ENCODE results near the gene LMAN1L.

LMAN1L gene

DNA sequence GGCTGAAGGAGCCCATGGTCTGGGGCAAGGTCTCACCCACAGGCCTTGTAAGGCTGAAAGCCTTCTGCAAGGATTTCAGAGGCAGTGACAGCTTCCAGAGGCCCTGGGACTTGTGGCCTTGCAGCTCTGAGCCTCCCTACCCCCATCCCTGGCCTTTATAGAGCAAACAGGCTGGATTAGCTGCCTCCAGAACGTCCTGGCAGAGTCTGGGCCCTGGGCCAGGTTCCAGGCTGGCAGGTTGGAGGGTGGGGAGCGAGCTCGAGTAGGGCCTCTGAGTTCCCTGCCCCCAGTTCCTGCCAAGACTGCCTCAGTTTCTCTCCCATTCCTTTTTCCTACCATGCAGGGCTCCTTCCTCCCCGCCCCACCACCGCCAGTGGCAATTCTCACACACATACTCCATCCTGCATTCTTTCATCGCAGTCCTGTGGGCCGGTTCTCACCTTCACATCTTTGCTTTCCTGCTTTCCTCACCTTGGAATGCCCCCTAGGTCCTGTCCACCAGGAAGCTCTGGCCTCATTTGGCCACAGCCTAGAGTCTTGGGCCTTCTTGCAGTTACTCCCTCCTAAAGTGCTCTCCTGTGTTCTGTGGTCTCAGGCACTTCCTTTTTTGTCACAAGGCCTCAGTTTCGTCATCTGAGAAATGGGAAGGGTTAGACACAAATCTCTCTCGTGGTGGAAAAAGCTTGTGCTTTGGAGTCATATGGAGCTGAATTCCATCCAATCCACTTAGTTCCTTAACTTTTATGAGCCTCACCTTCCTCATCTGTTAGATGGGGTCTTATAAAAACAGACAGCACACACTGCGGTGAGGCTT lies 2.7 kb downstream of the LMAN1L start:
- Mint-ChIP-seq H3K27me3 (peaks cover 2% of the 10 kb centered on the region), H3K4me1 (ENCODE audit: low read depth) (peaks cover 3% of the 10 kb centered on the region), H3K27ac (no peak overlapping the region), H3K4me3 (no peak overlapping the region), H3K36me3 (no peaks in the 10 kb centered on the region), H3K9me3 (ENCODE audit: low read depth) (no peaks in the 10 kb centered on the region)

DNA sequence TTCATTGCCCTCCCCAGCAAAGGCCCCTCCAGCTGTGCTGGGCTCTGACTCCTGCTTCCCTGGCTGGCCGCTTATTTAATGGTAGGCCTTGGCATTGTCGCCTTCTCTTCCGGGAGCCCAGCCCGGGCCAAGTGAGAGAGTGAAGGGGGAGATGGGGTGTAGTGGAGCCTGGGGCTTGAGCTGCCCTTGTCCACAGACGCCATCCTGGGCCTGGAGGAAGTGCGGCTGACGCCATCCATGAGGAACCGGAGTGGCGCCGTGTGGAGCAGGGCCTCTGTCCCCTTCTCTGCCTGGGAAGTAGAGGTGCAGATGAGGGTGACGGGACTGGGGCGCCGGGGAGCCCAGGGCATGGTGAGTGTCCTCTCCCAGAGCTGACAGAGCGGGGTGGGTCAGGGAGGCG lies 3.3 kb downstream of the LMAN1L start:
- no peak overlapping the region for H3K4me3 Mint-ChIP-seq
- no peak overlapping the region for H3K27ac Mint-ChIP-seq
- peaks cover 2% of the 10 kb centered on the region for H3K27me3 Mint-ChIP-seq
- H3K9me3 Mint-ChIP-seq (ENCODE audit: low read depth) = no peaks in the 10 kb centered on the region
- peaks cover 3% of the 10 kb centered on the region for H3K4me1 Mint-ChIP-seq (ENCODE audit: low read depth)
- H3K36me3 Mint-ChIP-seq = no peaks in the 10 kb centered on the region

DNA sequence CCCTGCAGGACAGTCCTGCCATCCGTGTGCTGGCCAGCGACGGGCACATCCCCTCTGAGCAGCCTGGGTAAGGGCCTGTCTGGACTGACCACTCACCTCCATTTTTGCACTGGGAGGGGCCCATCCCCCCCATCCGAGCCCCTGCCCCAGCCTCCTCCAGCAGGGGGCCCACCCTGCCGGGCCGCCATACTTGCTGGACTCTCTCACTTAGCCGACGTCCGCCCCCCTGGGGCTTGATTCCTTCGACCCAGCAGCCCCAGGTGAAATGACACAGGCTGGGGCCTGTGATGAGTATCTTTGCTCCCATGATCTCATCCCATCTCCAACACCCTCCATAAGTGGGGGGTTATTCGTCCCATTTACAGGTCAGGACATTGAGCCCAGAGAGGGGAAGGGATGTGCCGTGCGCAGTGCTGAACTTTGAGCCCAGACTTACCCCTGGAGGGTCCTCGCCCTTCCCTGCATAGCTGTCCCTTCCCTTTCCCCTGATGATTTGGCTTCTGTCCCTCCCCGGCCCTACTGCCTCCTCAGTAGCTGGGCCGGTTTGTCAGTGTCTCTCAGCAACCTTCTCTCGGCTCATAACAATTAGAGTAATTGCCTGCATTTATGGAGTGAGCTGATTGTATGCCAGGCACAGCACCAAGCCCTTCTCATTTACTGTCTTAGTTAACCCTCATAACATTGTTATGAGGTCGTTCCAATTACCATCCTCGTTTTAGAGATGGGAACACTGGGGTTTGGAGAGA lies 4.2 kb downstream of the LMAN1L start:
- Mint-ChIP-seq H3K27ac (no peak overlapping the region), H3K4me1 (ENCODE audit: low read depth) (peaks cover 3% of the 10 kb centered on the region), H3K27me3 (peaks cover 2% of the 10 kb centered on the region)

DNA sequence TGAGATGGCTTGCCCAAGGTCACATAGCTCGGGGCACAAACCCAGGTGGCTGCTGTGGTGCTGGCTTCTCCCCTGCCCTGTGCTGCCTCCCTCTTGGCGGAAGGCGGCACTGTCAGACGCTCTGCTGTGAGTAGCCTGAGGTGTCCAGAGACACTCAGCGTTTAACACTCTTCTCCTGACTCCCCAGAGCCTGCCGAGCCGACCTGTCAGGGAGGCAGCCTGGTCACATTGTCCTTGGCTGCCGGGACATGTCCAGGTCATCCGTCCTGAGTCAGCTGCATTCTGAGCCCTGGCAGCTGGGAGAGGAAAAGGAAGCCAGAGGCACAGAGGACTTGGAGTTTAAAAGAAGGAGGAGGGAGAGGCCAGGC lies 4.7 kb downstream of the LMAN1L start:
- peaks cover 2% of the 10 kb centered on the region for H3K27me3 Mint-ChIP-seq
- H3K27ac Mint-ChIP-seq = no peak overlapping the region
- peaks cover 3% of the 10 kb centered on the region for H3K4me1 Mint-ChIP-seq (ENCODE audit: low read depth)

More for the DNA sequence above, 4.2 kb downstream of the LMAN1L start:
- Mint-ChIP-seq H3K36me3 (no peaks in the 10 kb centered on the region), H3K9me3 (ENCODE audit: low read depth) (no peaks in the 10 kb centered on the region), H3K4me3 (no peak overlapping the region)

DNA sequence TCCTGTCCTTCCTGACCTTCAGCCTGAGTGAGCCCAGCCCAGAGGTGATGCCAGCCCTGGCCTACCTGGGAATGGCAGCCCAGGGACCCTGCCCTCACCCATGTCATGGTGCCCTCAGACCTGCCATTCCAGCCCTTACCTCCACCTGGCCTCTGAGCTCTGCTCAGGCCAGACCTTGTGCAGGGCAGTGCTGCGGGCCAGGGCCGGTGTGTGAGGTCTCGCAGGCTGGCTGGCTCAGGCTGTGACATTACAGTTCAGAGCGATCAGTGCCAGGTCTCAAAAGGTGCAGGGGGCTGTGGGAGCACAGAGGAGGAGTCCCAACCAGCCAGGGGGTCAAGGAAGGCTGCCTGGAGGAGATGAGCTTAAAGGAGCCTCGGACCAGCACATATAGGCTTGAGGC lies 7.4 kb downstream of the LMAN1L start:
- Mint-ChIP-seq H3K36me3 (no peaks in the 10 kb centered on the region), H3K27ac (no peak overlapping the region), H3K27me3 (peaks cover 2% of the 10 kb centered on the region), H3K4me3 (no peak overlapping the region), H3K9me3 (ENCODE audit: low read depth) (no peaks in the 10 kb centered on the region), H3K4me1 (ENCODE audit: low read depth) (peaks cover 3% of the 10 kb centered on the region)

More for the DNA sequence above, 4.7 kb downstream of the LMAN1L start:
- no peaks in the 10 kb centered on the region for H3K9me3 Mint-ChIP-seq (ENCODE audit: low read depth)
- no peak overlapping the region for H3K4me3 Mint-ChIP-seq
- no peaks in the 10 kb centered on the region for H3K36me3 Mint-ChIP-seq

DNA sequence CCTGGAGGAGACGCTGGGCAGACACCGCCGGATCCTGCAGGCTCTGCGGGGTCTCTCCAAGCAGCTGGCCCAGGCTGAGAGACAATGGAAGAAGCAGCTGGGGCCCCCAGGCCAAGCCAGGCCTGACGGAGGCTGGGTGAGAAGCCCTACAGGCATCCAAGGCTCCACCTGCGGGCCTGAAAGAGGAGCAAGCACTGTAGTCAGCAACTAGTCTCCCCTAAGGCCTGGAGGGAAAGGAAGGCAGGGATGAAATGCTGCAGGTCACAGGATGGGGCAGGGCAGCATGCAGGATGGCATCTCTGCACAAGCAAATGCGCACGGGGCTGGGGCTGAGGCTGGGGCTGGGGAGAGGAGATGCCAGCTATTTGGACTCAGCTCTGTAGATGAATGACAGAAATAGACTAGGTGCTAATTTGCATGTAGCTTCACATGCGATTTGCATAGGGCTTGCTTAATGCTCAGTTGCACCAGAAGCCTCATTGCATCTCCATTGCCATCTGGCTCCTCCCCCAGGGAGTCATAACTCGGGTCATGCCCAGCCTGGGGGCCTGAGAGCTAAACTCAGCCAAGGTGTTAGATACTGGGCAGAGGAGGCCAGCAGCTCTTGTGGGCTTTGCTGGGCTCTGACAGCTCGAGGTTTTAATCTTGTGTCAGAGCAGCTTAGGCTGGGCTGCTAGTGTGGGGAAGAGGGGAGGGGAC lies 8.6 kb downstream of the LMAN1L start:
- peaks cover 2% of the 10 kb centered on the region for H3K27me3 Mint-ChIP-seq
- no peaks in the 10 kb centered on the region for H3K9me3 Mint-ChIP-seq (ENCODE audit: low read depth)
- no peak overlapping the region for H3K27ac Mint-ChIP-seq
- H3K36me3 Mint-ChIP-seq = no peaks in the 10 kb centered on the region
- H3K4me3 Mint-ChIP-seq = no peak overlapping the region
- peaks cover 3% of the 10 kb centered on the region for H3K4me1 Mint-ChIP-seq (ENCODE audit: low read depth)

DNA sequence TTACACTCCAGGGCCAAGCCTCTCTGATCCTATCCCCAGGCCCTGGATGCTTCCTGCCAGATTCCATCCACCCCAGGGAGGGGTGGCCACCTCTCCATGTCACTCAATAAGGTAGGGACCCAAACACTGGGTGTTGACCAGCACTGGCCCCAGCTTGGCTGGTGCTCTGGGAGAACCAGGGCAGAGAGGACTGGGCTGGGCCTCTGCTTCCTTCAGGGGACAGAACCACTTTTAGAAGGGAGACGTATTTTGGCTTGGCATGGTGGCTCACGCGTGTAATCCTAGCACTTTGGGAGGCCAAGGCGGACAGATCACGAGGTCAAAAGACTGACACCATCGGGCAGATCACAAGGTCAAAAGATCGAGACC lies 9.1 kb downstream of the LMAN1L start:
- H3K9me3 Mint-ChIP-seq (ENCODE audit: low read depth) = no peaks in the 10 kb centered on the region
- peaks cover 2% of the 10 kb centered on the region for H3K27me3 Mint-ChIP-seq
- H3K4me3 Mint-ChIP-seq = no peak overlapping the region
- no peak overlapping the region for H3K27ac Mint-ChIP-seq
- H3K36me3 Mint-ChIP-seq = no peaks in the 10 kb centered on the region
- peaks cover 3% of the 10 kb centered on the region for H3K4me1 Mint-ChIP-seq (ENCODE audit: low read depth)

DNA sequence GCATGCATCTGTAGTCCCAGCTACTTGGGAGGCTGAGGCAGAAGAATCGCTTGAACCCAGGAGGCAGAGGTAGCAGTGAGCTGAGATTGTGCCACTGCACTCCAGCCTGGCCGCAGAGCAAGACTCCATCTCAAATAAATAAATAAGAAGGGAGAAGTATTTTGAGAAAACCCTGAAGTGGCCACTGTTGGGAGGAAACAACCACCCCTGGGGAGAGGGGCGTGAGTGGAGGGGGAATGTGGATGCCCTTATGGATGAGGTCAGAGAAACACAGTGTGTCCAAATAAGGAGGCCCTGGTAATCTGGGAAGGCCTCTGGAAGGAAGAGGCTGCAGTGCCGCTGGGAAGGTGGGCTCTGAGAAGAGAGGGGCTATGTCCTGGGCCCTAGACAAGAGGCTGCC lies 9.6 kb downstream of the LMAN1L start:
- no peak overlapping the region for H3K4me3 Mint-ChIP-seq
- no peaks in the 10 kb centered on the region for H3K9me3 Mint-ChIP-seq (ENCODE audit: low read depth)
- H3K27me3 Mint-ChIP-seq = peaks cover 2% of the 10 kb centered on the region
- H3K4me1 Mint-ChIP-seq (ENCODE audit: low read depth) = peaks cover 3% of the 10 kb centered on the region
- no peak overlapping the region for H3K27ac Mint-ChIP-seq
- H3K36me3 Mint-ChIP-seq = no peaks in the 10 kb centered on the region

DNA sequence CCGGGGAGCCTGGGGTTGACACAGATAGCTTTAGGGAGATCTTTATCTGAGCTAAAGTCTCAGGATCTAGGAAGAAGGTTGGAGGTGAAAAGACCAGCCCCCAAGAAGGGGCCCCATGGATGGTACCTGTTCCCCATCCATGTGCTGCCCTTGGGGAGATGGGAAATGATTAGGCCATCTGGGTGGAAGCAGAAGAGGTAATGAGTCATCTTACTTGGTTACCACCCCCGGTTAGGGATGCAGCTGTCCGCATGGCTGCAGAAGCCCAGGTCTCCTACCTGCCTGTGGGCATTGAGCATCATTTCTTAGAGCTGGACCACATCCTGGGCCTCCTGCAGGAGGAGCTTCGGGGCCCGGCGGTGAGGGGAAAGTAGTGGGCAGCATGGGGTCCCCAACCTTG lies 10.7 kb downstream of the LMAN1L start:
- Mint-ChIP-seq H3K4me1 (ENCODE audit: low read depth) (peaks cover 3% of the 10 kb centered on the region), H3K9me3 (ENCODE audit: low read depth) (no peaks in the 10 kb centered on the region), H3K36me3 (no peaks in the 10 kb centered on the region), H3K27me3 (peaks cover 8% of the 10 kb centered on the region), H3K27ac (no peak overlapping the region), H3K4me3 (no peak overlapping the region)

DNA sequence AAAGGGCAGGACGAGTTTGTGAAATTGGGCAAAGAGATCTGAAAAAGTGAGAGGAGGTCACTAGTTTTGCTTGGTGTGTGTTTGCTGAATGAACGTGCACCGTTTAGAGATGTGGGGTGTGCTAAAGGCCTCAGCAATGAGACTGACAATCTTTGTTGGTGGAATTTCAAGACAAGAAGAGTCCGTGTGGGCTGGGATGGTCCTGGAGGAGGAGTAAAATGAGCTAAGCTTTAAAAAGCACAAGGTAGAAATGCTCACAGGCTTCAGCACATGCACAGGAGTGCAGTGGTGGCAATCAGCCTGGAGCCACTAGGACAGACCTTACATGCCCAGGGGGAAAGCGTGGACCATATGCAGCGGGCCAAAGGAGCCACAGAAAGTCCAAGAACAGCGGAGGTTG lies 12.3 kb downstream of the LMAN1L start:
- no peaks in the 10 kb centered on the region for H3K9me3 Mint-ChIP-seq (ENCODE audit: low read depth)
- H3K36me3 Mint-ChIP-seq = no peaks in the 10 kb centered on the region
- no peak overlapping the region for H3K4me3 Mint-ChIP-seq
- H3K27me3 Mint-ChIP-seq = peaks cover 10% of the 10 kb centered on the region
- no peaks in the 10 kb centered on the region for H3K4me1 Mint-ChIP-seq (ENCODE audit: low read depth)
- H3K27ac Mint-ChIP-seq = no peak overlapping the region

DNA sequence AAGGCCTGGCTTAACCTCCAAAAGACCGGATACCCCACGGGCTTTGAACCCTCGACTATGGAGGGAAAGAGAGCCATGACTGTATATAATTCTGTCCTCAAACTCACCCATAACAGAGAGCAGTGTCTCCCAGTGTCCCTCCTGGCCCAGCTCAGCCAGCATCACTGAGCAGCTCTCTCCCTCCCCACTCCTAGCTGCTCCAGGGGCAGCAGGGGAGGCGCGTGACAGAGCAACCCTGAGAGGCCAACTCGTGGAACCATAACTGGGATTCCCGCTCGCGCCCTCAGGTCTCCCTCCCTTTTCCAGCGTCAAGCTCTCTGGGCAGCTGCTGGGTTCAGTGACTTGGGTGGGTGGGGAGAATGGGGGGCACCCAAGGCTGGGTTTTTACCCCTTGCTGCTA lies 13.2 kb downstream of the LMAN1L start:
- Mint-ChIP-seq H3K4me3 (no peak overlapping the region), H3K9me3 (ENCODE audit: low read depth) (no peaks in the 10 kb centered on the region), H3K27me3 (peaks cover 10% of the 10 kb centered on the region), H3K27ac (no peak overlapping the region), H3K4me1 (ENCODE audit: low read depth) (no peaks in the 10 kb centered on the region), H3K36me3 (no peaks in the 10 kb centered on the region)

DNA sequence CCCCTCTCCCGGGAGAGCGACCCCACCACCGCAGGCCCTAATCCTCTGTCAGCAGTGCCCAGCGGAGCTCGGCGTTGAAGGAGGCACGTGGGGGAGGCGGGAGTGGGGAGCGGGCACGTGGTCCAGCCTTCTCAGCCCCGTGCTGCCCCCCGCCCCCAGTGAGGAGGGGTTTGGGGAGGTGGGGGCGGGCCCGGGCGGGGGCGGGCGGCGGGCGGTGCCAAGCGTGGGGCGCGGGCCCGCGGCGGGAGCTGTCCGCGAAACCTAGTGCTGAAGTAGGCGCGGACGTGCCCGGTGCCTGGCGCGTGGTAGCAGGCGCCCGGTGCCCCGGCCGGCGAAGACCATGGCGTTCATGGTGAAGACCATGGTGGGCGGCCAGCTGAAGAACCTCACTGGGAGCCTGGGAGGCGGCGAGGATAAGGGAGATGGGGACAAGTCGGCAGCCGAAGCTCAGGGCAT lies 13.8 kb downstream of the LMAN1L start, which contains the start of gene CPLX3:
Gene CPLX3 (plus strand): TSS at position 264 of the 456 bp plus-strand sequence. CDS start 77 bp downstream, at position 341.
- no peak within 1 kb of the TSS for H3K27ac Mint-ChIP-seq
- H3K36me3 Mint-ChIP-seq = no peaks in the 10 kb centered on the region
- H3K9me3 Mint-ChIP-seq (ENCODE audit: low read depth) = no peaks in the 10 kb centered on the region
- no peak within 1 kb of the TSS for H3K4me3 Mint-ChIP-seq
- no peaks in the 10 kb centered on the region for H3K4me1 Mint-ChIP-seq (ENCODE audit: low read depth)
- peaks cover 10% of the 10 kb centered on the region for H3K27me3 Mint-ChIP-seq

DNA sequence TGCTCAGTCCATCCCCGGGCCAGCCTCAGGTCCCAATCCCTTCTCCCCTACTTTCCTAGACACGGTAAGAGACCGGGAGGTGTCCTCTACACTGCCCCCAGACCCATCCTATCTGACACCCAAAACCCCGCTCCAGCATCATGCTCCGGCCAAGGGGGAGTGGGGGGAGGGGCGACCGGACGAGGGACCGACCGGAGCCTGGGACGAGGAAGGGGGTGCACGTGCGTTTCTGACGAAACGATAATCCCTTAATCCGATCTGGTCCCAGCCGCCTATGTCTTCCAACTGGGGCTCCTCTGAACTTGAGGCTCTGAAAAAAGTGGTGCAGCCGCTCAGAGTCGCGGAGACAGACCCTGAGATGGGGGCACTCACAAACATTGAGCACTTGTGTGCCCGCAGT lies 14.3 kb downstream of the LMAN1L start:
- Mint-ChIP-seq H3K9me3 (ENCODE audit: low read depth) (no peaks in the 10 kb centered on the region), H3K27me3 (peaks cover 10% of the 10 kb centered on the region), H3K27ac (no peak overlapping the region), H3K4me3 (no peak overlapping the region), H3K4me1 (ENCODE audit: low read depth) (no peaks in the 10 kb centered on the region), H3K36me3 (no peaks in the 10 kb centered on the region)

DNA sequence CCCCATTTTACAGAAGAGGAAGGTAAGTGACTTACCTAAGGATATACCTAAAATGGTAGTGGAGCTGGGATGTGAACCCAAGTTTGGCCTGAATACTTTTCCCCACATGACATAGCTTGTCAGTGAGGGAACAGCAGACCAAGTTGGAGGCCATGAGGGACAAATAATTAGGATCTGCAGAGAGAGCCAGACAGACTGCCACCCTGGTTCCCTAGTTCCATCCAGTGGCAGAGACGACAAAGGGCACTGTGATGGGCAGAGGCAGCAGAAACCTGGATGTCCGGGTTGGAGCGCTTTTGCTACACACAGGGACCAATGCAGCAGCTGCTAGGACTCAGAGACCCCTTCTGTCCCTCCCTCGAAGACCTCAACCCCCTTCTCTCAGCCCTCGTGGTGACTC lies 15.0 kb downstream of the LMAN1L start:
- Mint-ChIP-seq H3K4me3 (no peak overlapping the region), H3K27me3 (peaks cover 10% of the 10 kb centered on the region), H3K4me1 (ENCODE audit: low read depth) (no peaks in the 10 kb centered on the region), H3K9me3 (ENCODE audit: low read depth) (no peaks in the 10 kb centered on the region), H3K27ac (no peak overlapping the region), H3K36me3 (no peaks in the 10 kb centered on the region)

DNA sequence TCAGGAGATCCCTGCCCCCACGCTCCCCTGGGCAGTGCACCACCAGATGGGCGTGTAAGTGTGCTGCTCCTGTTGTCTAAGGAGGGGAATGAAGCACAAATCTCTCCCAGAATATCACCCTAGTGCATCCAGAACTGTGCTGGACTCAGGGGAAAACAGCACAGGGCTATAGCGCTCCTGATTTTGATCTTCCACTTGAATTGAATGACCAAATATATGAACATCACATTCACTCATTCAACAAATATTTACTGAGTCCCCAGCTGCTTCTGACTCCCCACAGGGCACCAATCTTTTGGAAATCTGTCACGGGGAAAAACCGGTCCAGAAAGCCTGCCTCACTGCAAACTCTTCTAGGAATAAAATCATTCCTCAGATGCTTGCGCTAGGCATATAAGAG lies 16.2 kb downstream of the LMAN1L start:
- Mint-ChIP-seq H3K9me3 (ENCODE audit: low read depth) (no peaks in the 10 kb centered on the region), H3K4me3 (no peak overlapping the region), H3K4me1 (ENCODE audit: low read depth) (no peaks in the 10 kb centered on the region), H3K27me3 (peaks cover 10% of the 10 kb centered on the region), H3K36me3 (no peaks in the 10 kb centered on the region), H3K27ac (no peak overlapping the region)
